Inflammatory macrophage (primary cell): Measurements from ENCODE around the gene SLC39A10.
"Not testable (repeated sequence)": the region's sequence is repeated elsewhere in the genome, so short reads cannot be mapped to it uniquely, and the experiment has no call there.

Source experiments
- DNase-seq, 2 donors: peaks; one replicate each; pipeline ENCODE4 v3.0.0-alpha.2; 2020 to 2022

SLC39A10 gene

DNA sequence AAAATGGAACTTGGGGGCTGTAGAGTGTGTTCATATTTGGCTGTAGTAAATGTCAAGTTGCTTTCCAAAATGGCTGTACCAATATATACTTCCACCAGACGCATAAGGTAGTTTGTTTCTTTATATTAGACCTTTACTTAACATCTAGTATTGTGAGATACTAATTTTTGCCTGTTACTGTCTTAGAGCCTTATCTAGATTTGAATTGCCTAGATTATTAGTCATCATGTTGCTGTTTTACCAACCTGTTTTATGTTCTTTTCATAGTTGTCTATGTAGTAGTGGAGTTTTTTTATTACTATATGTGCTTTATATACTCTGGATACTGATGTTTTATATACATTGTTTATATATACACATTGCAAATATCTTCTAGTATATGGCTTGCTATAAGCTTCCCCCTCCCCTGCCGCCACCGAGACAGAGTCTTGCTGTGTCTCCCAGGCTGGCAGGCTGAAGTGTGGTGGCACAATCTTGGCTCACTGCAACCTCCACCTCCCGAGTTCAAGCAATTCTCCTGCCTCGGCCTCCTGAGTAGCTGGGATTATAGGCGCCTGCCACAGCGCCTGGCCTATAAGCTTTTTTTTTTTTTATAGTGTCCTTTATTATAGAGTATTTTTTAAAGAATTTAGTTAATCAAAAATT lies 18.9 kb downstream of the SLC39A10 start:
- no peak for DNase-seq

DNA sequence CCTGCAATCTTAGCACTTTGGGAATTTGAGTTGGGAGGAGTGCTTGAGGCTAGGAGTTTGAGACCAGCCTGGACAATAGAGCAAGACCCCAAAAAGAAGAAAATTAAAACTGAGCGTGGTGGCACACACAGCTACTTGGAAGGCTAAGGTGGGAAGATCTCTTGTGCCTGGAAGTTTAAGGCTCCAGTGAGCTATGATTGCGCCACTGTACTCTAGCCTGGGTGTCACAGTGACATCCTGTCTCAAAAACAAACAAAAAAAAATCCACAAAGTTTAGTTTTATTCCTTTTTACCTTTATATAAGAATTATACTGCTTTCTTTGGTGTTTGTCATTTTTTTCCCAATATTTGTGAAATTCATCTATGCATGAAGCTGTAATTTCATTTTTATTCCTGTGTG lies 20.3 kb downstream of the SLC39A10 start:
- DNase-seq, result no peak

DNA sequence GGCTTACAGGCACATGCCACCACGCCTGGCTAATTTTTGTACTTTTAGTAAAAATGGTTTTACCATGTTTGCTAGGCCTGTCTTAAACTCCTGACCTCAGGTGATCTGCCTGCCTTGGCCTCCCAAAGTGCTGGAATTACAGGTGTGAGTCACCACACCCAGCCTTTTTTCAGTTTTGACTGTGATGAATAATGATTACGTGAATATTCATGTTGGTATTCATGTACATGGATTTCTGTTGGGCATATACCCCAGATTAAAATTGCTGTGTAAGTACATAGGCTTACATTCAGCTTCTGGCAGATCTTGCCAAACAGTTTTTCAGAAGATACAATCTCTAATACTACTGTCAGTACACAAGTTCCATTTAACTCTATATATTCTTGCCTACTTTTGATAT lies 20.9 kb downstream of the SLC39A10 start:
- no peak for DNase-seq

DNA sequence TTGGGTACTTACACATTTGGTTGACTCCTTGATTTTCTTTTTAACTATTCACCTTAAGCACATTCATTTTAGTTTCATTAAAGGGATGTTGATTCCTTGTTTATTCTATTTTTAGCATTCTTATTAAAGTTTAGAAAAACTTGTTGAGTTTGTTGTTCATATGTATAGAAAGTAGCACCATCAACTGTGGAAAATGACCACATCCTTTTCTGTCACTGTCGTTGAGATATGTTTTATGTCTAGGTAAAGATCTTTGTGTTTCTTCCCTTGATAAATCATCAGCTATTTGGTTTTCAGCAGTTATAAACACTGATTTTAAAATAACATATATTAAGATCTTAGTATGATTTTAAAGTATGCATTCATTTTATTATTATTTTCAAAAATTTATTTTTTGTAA lies 25.1 kb downstream of the SLC39A10 start:
- DNase-seq, result no peak

DNA sequence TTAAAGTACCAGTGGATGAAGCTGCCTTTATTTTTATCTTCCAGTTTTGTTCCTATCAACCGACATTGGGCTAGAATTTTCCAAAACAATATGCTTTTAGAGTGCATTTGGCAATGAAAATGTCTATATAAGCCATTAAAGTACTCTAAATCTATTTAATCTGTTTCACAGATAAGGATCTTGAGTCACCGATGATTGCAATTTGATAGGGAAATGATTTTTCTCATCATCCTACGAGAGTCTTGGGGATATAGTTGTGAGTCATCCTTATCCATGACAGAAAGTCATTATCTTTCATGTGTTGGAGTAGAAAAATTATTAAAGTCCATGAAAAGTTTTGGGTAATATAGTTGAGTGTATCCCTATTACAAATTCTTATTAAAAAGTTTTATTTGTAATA lies 26.1 kb downstream of the SLC39A10 start:
- no peak for DNase-seq

DNA sequence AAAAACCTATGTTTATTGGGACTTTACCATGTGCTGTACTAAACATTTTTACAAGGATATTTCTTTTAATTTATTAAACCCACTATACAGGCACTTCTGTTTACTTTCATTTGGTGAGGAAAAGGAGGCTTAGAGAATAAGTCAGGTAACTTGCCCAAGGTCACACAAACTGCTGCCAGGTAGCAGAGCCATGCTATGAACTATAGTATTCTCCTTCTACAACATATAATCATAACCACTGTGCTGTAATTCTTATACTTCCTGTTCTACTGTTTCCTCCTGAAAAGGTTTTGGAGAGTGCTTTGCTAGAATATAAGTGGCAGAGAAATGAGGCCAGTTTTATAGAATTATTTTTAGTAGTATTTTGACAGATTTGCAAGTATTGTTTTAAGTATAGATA lies 29.5 kb downstream of the SLC39A10 start:
- DNase-seq, result no peak

DNA sequence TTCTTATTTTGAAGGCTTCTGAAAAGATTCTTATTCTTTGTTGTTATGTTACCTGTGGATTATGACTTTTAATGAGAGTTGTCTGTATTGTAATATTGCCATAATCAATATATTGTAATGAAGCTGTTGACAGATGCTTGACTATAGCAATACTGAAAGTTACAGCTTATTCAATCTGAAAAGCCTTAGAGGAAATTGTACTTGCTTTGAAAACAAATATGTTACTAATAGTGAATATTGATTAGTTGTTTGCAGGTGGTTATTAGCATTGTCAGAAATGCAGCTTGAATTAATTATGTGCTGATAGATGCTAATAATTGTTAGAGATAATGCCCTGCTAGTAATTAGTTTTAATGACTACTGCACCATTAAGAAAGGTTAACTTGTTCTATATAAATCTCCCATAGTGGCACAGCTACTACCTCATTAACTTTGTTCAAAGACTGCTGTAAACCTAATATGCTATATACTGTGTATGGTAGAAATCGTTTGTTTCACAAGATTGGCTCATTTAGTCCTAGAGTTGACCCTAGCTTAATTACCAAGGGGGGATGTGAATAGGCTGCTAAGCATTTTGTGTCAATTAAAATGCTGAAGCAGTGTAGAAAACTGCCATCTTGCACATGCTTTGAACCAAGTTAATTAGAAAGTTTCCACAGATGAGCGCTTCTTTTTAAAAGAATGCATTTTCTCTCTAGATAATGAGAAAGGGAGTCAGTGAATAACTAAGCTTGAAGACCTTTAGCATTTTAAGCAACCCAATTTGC lies 30.5 kb downstream of the SLC39A10 start:
- no peak for DNase-seq

DNA sequence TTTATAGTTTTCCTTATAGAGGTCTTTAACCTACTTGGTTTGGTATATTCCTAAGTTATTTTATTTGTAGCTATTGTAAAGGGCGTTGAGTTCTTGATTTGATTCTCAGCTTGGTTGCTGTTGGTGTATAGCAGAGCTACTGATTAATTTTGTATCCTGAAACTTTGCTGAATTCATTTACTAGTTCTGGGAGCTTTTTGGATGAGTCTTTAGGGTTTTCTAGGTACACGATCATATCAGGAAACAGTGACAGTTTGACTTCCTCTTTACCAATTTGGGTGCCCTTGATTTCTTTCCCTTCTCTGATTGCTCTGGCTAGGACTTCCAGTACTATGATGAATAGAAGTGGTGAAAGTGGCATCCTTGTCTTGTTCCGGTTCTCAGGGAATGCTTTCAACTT lies 35.5 kb downstream of the SLC39A10 start:
- DNase-seq, result not testable (repeated sequence)

DNA sequence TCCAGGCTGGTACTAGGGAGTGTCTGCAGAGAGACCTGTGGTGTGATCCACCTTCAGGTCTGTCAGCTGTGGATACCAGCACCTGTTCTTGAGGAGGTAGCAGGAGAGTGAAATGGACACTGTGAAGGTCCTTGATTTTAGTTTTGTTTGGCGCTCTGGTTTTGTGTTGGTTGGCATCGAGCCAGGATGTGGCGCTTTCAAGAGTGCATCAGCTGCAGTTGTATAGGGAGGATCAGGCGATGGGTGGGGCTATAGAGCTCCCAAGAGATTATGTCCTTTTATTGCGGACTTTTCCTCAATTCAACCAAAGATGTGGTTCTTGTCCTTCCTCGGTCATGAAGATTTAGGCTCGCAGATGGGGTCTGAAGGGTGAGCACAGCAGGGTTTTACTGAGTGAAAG lies 37.5 kb downstream of the SLC39A10 start:
- no peak for DNase-seq

DNA sequence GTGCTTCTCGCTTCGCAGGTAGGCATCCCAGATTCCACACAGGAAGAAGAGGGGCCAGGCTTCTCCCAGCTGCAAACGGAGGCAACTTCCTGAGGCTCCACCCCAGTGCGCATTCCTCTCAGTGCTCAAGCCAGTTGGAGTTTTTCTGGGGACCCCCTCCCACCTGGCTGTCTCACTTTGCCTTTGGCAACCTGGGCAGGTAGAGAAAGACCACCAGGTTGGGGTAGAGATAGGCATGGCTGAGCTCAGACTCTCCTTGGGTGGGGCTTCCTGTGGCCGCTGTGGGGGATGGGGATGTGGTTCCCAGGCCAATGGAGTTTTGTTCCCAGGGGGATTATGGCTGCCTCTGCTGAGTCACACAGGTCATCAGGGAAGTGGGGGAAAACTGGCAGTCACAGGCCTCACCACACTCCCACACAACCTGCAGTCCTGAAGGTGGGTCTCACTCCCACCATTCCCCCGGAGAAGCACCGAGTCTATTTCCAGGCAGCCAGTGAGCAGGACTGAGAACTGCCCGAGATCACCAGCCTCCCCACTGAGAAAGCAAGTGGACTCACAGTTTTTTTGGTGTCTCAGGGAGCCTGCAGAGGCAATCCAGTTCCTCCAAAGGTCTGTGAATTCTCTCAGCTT lies 38.1 kb downstream of the SLC39A10 start:
- no peak for DNase-seq

DNA sequence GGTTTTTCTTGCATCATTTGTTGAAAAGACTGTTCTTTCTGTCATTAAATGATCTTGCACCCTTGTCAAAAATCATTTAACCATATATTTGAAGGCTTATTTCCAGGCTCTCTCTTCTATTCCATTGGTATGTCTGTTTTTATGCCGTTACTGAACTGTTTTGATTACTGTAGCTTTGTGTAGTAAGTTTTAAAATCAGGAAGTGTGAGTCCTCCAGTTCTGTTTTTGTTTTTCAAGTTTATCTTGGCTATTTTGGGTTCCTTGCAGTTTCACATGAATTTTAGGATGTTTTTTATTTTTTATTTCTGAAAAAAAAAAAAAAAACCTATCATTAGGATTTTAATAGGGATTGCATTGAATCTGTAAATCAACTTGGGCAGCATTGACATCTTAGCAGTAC lies 39.0 kb downstream of the SLC39A10 start:
- DNase-seq, result no peak

DNA sequence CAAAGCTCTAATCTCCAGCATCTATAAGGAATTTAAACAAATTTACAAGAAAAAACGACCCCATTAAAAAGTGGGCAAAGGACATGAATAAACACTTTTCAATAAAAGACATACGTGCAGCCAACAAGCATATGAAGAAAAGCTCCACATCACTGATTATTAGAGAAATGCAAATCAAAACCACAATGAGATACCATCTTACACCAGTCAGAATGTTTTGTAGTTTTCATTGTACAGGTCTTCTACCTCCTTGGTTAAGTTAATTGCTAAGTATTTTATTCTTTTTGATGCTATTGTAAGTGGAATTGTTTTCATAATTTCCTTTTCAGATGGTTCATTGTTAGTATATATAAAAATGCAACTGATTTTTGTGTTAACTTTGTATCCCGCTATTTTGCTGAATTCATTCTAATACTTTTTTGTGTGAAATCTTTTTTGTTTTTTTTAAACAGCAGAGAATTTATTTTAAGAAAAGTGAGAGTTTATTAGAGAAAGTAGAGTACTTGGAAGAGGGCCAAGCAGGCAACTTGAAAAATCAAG lies 40.7 kb downstream of the SLC39A10 start:
- no peak for DNase-seq

DNA sequence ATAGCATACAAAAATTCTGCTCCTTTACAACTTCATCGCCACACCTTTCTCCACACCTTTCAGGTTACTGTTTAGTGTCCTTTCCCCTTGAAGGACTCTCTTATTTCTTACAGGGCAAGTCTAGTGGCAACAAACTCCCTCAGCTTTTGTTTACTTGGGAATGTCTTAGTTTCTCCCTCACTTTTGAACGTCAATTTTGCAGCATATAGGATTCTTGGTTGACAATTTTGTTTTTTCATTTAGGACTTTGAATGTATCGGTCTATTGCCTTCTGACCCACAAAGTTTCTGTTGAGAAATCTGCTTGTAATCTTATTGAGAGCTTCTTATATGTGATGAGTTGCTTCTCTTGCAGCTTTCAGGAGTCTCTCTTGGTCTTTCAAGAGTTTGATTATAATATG lies 43.5 kb downstream of the SLC39A10 start:
- DNase-seq, result no peak

DNA sequence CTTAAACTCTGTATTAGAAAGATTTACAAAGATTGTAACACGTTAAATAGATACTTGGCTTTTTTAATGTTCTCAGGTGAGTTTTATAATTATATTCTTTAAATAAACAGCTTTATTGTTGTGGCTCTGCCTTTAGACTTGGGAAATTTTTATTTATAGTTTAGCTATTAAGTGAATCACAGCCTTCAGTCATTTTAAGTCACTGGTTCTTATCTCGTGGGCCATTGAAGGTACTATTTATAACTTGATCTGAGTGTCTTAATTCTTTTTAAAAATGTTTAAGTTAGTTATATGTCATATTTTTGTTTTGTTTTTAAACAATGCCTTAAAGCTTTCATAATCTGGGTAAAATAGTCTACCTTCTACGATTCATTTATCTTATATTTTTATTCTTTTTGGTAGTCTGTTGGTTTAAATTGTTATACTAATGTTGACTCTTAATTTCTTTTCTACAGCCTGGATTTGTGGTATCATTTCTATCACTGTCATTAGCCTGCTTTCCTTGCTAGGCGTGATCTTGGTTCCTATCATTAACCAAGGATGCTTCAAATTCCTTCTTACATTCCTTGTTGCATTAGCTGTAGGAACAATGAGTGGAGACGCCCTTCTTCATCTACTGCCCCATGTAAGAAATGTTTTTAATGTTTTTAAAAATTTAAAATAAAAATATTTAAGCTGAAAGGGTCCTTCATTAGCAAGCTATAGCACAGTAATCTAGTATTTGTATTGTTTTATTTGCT lies 49.3 kb downstream of the SLC39A10 start:
- no peak for DNase-seq

DNA sequence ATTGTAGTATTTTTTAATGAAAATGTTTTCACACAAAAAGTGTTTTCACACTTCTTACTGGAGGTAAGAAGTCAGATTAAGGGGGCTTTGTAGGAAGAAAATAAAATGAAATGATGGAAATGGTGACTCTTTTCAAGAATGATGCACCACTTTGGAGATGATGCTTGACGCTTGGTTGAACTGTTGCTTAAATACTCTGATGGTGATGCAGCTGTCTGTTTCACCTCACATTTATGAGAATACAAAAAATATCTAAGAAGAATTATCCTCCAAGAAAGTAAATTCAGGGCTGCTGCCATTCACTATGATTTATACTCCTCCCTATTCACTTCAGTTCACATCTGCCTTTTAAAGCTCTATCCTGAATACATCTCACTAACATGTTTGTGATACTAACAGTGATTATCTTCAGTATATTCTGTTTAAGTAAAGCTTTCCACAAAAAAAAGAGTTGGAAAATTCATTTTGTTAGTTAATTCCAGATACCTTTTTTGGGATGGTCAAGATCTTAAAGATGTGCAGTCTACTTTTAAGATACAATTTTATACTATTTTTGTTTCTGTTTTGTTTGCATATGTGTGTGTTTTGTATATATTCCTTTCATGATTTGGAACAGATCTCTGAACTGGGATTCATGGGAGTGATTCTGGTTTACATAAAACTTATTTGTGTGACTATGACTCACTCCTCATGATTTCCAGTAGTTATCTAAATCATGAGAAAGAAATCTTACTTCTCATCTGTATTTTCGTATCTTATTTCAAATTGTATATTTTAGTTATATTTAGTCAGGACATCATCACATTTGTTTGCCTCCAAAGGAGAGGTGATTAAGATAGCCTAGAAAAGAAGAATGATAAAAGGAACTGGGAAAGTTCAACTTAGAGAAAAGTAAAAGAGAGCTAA lies 53.1 kb downstream of the SLC39A10 start:
- DNase-seq, result no peak

DNA sequence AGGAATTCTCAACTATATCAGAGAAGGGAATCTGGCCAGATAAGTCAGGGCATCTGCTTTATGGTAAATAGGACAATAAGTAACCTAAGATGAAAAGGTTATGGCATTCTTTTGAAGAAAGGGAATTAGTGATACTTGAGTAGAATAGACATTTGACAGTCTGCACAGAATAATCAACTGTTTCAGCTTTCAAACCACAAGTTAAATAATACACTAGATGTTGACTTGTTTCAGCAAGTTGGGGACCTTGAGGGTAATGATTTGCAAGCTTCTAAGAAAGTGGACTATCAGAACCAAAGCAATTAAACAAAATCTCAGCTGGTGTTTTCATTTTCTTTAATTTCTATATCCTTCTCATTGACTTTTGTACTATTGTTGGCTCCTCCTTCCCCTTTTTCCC lies 54.5 kb downstream of the SLC39A10 start:
- DNase-seq, result no peak

DNA sequence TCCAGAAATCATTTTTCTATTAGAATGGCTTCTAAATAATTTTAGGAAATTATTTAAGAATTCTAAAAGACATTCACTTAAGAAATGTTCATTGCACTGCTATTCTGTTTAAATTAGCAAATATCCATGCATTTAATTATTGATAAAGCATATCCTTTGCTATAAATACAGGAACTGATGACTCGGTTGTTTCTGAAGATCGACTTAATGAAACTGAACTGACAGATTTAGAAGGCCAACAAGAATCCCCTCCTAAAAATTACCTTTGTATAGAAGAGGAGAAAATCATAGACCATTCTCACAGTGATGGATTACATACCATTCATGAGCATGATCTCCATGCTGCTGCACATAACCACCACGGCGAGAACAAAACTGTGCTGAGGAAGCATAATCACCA lies 59.4 kb downstream of the SLC39A10 start:
- DNase-seq, result no peak

DNA sequence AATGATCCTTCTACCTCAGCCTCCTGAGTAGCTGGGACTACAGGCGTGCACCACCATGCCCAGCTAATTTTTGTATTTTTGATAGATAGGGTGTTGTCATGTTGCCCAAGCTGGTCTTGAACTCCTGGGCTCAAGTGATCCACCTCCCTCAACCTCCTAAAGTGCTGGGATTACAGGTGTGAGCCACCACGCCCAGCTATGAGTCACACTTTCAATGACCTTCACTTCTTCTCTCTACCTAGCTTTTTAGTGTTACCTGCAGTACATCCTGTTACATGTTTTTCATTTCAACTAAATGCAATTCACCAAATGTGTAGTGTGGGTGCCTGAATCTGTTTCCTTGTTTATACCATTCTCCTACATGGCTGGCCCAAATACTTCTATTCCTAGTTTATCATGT lies 64.0 kb downstream of the SLC39A10 start:
- DNase-seq, result no peak

DNA sequence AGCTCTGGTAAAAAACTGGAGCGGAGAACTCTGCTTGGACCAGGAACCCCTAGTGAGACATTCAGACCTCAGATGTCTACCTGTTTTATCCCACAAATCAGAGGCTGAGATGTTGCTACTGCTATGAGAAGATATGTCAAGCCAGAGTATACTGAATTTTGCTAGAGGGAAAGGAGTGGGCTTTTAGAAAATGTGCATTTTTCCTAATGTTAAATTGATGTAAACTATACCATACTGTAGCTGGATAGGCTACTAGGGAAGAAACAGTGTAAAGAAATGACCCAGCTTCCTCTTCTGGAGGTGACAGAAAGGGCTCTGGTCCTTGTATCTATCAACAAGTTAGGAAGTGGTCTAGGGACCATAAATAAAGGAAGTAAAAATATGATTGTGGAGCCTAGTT lies 65.0 kb downstream of the SLC39A10 start:
- peak in 1 of 2 donors; percentile 34 for DNase-seq

DNA sequence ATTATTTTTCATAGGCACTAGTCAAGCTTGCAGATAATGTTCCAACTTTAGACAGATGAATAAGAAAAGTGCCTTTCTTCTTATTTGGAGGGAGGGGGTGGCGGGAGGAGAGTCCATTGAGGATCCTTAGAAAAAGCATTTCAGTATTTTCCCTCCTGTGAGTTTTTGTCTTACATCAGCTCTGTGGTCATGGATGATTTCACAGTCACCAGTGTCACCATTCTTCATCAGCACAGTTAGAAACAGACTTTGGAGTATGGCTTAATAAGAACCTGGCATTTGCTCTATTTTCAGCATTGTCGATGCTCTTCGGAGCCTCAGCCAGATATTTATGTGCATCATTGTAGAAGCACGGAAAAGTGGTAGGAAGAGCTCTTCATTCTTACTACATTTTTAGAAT lies 70.1 kb downstream of the SLC39A10 start:
- DNase-seq, result peak in 1 of 2 donors; percentile 0

DNA sequence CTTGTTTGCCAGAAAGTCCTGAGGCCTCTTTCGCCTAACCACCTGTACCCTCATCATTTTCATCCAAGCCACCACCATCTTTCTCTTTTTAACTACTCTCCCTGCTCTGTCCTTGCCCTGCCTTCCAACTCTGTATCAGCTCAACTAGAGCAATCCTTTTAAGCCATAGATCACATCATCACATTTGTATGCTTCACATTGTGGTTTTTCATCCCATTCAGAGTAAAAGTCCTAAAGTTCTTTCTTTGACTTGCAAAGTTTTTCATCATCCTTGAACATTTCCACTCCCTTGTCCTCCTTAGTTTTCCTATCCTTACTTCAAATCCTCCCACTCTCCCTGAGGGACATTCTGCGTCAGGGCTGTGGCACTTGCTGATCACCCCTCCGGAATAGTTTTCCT lies 73.9 kb downstream of the SLC39A10 start:
- no peak for DNase-seq

DNA sequence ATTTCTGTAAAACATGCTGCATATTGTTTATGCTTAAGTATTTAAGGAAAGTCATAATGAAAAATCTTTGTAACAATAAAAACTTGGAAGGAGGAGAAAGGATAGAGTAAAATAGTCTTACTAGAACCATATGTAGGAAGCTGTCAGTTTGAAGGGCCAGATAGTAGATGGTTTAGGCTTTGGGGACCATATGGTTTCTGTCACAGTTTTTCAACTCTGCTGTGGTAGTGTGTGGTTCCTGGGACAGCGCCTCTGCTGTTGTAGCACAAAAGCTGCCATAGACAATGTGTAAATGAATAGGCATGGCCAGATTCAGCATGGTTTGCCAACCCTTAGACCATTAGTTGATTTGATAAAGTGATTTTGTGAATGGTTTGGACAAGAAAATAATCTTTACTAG lies 75.5 kb downstream of the SLC39A10 start:
- DNase-seq, result no peak
